ENCODE data around the gene PRAMEF2. TPM values are rescaled to one million over a fixed set of nuclear protein-coding genes. Genes with fewer than 3 reads are reported as not detected.

PRAMEF2 gene
- total RNA-seq, 1 experiment from 2014 or later = not detected

DNA sequence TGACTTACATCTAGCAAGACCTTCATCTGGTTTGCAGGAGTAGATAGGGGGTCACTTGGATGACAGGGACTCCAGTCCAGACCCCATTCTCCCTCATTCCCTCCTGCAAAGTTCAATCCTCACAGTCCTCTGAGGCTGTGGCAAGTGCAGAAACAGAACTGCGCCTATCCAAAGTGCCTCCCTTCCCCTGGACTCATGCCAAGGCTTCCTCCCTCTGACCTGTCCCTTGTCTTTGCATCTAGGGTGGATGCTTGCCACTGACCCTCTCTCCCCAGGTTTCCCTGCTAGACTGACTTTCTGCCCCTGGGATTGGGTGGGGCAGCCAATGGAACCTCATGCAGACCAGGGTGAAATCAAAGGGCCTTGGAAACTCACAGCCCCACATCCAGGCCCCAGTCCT is 47.0 kb upstream of the PRAMEF2 start:
- no CpG with 5 or more reads among the region's 1 CpG for WGBS (ENCODE audit: extremely low coverage, insufficient read length, low lambda C conversion rate)

More for the DNA sequence above, 47.0 kb upstream of the PRAMEF2 start:
- Mint-ChIP-seq H3K9me3 (peaks cover 81 to 91% of the 10 kb centered on the region in 2 experiments), H3K27ac (no peak overlapping the region), H3K27me3 (ENCODE audit: low read depth) (peaks cover 1% of the 10 kb centered on the region; the same call in 1 of the 2 replicates), H3K36me3 (ENCODE audit: insufficient read depth in 1 of 3, low read depth in 3 of 3) (peaks cover 0 to 35% (median 2%) of the 10 kb centered on the region in 3 experiments; a peak in 5 of 7 replicates), H3K4me1 (no peaks in the 10 kb centered on the region), H3K4me3 (no peak overlapping the region)
- Histone ChIP-seq H2AFZ (ENCODE audit: low read length) (no peak overlapping the region), H2BK15ac (ENCODE audit: low read depth, low read length) (no peak overlapping the region), H3K23ac (ENCODE audit: insufficient read length, low read depth, low read length) (no peak overlapping the region), H2BK5ac (ENCODE audit: insufficient read length, low read length) (no peak overlapping the region), H3K56ac (ENCODE audit: insufficient read length, low read depth, low read length) (no peak overlapping the region), H4K91ac (ENCODE audit: insufficient read length, low read depth, low read length) (no peak overlapping the region), H3K14ac (ENCODE audit: insufficient read depth, low read length) (no peak overlapping the region), H3K4me2 (ENCODE audit: insufficient read depth, insufficient read length, low read length) (no peak overlapping the region), H3K4ac (ENCODE audit: low read depth, low read length) (no peak overlapping the region), H3K27ac (ENCODE audit: insufficient read length, low read depth, low read length) (no peak overlapping the region), H3K9me3 (ENCODE audit: control insufficient read depth, low read depth, low read length) (peaks cover 55% of the 10 kb centered on the region), H3K27me3 (ENCODE audit: insufficient read depth, low read length) (no peaks in the 10 kb centered on the region), H2BK20ac (ENCODE audit: low read depth, low read length, poor library complexity, severe bottlenecking) (no peak overlapping the region), H4K8ac (replicated peaks; ENCODE audit: insufficient read length, low read depth, low read length) (no peak overlapping the region), H3K79me2 (ENCODE audit: insufficient read depth, low read length) (no peaks in the 10 kb centered on the region), H3K23me2 (ENCODE audit: insufficient read length, low read depth, low read length, poor library complexity, severe bottlenecking) (no peaks in the 10 kb centered on the region), H3T11ph (ENCODE audit: low read length) (no peak overlapping the region), H2BK120ac (ENCODE audit: low read depth, low read length, poor library complexity, severe bottlenecking) (no peak overlapping the region), H3K18ac (ENCODE audit: insufficient read length, low read depth, low read length) (no peak overlapping the region), H3K4me1 (ENCODE audit: insufficient read depth, low read length) (no peaks in the 10 kb centered on the region), H2BK12ac (ENCODE audit: insufficient read length, low read depth, low read length) (no peak overlapping the region), H4K20me1 (ENCODE audit: control insufficient read depth, insufficient read depth, insufficient read length) (no peaks in the 10 kb centered on the region), H2AK5ac (ENCODE audit: insufficient read length, low read length) (no peak overlapping the region), H4K5ac (ENCODE audit: insufficient read length, low read depth, low read length) (no peak overlapping the region), H3K9ac (ENCODE audit: extremely low read depth, insufficient read length, low read length) (no peak overlapping the region), H3K79me1 (ENCODE audit: insufficient read depth, low read depth, low read length, poor library complexity, severe bottlenecking) (no peaks in the 10 kb centered on the region)
- DNase-seq = no peak
- TF ChIP-seq, protein P1, sequence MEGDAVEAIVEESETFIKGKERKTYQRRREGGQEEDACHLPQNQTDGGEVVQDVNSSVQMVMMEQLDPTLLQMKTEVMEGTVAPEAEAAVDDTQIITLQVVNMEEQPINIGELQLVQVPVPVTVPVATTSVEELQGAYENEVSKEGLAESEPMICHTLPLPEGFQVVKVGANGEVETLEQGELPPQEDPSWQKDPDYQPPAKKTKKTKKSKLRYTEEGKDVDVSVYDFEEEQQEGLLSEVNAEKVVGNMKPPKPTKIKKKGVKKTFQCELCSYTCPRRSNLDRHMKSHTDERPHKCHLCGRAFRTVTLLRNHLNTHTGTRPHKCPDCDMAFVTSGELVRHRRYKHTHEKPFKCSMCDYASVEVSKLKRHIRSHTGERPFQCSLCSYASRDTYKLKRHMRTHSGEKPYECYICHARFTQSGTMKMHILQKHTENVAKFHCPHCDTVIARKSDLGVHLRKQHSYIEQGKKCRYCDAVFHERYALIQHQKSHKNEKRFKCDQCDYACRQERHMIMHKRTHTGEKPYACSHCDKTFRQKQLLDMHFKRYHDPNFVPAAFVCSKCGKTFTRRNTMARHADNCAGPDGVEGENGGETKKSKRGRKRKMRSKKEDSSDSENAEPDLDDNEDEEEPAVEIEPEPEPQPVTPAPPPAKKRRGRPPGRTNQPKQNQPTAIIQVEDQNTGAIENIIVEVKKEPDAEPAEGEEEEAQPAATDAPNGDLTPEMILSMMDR (conservative IDR thresholded peaks at IDR 0.05) = no peak

Data from H9 (cell line).